Brain microvascular endothelial cell (primary cell): Measurements from ENCODE around the gene TIMP2.

Experiments
- DNase-seq: peaks from one replicate; pipeline ENCODE4 v3.0.0-alpha.2; 2020
- H3K27ac ChIP-seq: fragments of 250-450 bp; sonication (Bioruptor Pico); 2 replicates; pipeline ENCODE4 v1.5.1; 2020; ENCODE audit warnings: mild to moderate bottlenecking, moderate library complexity
- H3K27me3 ChIP-seq: fragments of 250-450 bp; sonication (Bioruptor Pico); replicated peaks from 2 replicates; pipeline ENCODE4 v1.5.1; 2020; ENCODE audit warnings: mild to moderate bottlenecking
- H3K36me3 ChIP-seq: fragments of 250-450 bp; sonication (Bioruptor Pico); replicated peaks from 2 replicates; pipeline ENCODE4 v1.5.1; 2020; ENCODE audit warnings: mild to moderate bottlenecking
- H3K4me3 ChIP-seq: 2 replicates; pipeline ENCODE4 v1.5.1; 2011; ENCODE audit warnings: low read depth, mild to moderate bottlenecking, control low read depth, low read length, moderate library complexity
- CTCF ChIP-seq: IDR thresholded peaks from 2 replicates; pipeline ENCODE4 v1.5.1; 2011; ENCODE audit warnings: low read depth, mild to moderate bottlenecking, moderate library complexity, low read length, control low read depth, inconsistent platforms; ENCODE audit errors: missing control alignments
- in situ Hi-C: cut with HindIII; loops from 2 replicates; pipeline ENCODE4 v1.10.0; 2017; ENCODE audit warnings: low sequenced_read_pairs, low pct_ligation_motif_present

Gene TIMP2

DNA sequence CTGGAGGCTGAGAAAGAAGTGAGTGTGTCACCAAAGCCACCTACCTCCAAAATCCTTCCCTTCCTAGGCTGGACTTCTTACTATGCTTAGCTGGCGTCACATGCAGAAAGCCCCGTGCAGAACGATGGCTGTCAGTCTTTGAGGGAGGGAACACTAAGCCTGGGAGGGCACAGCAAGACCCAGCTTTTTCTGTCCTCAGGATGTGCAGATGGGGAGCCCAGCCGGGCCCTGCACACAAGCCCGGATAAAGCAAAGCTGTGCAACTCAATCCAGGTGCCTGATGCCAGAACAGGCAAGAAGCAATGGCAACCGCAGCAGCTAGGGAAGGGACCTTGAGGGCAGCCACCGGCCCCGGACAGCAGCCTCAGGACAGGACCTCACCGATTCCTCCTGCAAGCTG is 70.7 kb downstream of the TIMP2 start:
- Histone ChIP-seq H3K27me3 (no peaks in the 10 kb centered on the region), H3K36me3 (peaks cover 43% of the 10 kb centered on the region), H3K27ac (no peak overlapping the region), H3K4me3 (no peak overlapping the region)
- no peak for DNase-seq
- in situ Hi-C loops, result no loop called here
- TF ChIP-seq CTCF, result no peak

- TF ChIP-seq CTCF, result no peak
- in situ Hi-C loops, result no loop called here
- Histone ChIP-seq H3K27me3 (no peaks in the 10 kb centered on the region), H3K4me3 (no peak overlapping the region), H3K27ac (no peak overlapping the region), H3K36me3 (peaks cover 41% of the 10 kb centered on the region)
- DNase-seq, result no peak
Observed at GRCh38 chr17:78853926-78854394, 71.2 kb downstream of the TIMP2 start.

GRCh38 chr17:78852709-78853121 is 72.5 kb downstream of the TIMP2 start:
- H3K36me3 ChIP-seq, result peaks cover 39% of the 10 kb centered on the region
- no peaks in the 10 kb centered on the region for H3K27me3 ChIP-seq
- in situ Hi-C loops, result no loop called here
- no peak for DNase-seq
- no peak overlapping the region for H3K27ac ChIP-seq
- peak; percentile 33 for TF ChIP-seq CTCF
- H3K4me3 ChIP-seq, result no peak overlapping the region

GRCh38 chr17:78849026-78849425 is 76.2 kb downstream of the TIMP2 start:
- H3K27me3 ChIP-seq, result no peaks in the 10 kb centered on the region
- no peak overlapping the region for H3K27ac ChIP-seq
- no peak for DNase-seq
- no peak overlapping the region for H3K4me3 ChIP-seq
- in situ Hi-C loops, result no loop called here
- no peak for TF ChIP-seq CTCF
- H3K36me3 ChIP-seq, result peaks cover 14% of the 10 kb centered on the region

GRCh38 chr17:78847052-78847451 is 78.1 kb downstream of the TIMP2 start:
- Histone ChIP-seq H3K4me3 (no peak overlapping the region), H3K27ac (no peak overlapping the region), H3K36me3 (no peaks in the 10 kb centered on the region), H3K27me3 (no peaks in the 10 kb centered on the region)
- TF ChIP-seq CTCF, result no peak
- in situ Hi-C loops, result no loop called here
- DNase-seq, result no peak

DNA sequence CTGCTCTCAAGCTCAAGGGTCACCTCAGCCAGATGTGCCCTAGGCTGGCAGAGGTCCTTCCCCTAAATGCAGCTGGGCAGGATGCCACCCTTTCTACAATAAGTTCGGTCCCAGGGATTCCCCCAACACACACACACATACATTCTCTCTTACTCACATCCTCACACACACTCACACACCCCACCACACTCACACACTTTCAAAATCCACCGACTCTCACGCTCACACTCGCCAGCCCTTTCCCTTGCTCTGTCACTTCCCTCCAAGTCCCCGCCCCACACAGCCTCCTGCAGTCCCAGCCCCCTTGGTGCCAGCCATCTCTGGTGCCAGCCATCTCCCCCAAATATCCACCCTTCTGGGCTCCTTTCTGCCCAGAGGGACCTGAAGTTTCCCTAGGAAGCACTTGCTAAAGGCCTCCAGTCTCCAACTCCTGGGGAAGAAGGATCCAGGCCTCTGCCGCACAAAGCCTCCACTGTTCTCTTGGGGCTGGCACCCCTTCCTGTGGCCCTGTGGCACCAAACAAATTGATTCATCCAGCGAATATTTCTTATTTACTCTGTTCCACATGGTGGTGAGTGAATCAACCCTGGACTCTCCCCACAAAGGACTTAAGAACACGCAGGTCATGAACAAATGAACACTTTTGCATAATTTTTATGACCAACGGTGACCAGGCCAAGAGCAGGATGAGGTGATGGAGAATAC is 80.7 kb downstream of the TIMP2 start:
- no peaks in the 10 kb centered on the region for H3K27me3 ChIP-seq
- in situ Hi-C loops, result no loop called here
- no peaks in the 10 kb centered on the region for H3K36me3 ChIP-seq
- no peak overlapping the region for H3K27ac ChIP-seq
- no peak for TF ChIP-seq CTCF
- peak; percentile 33 for DNase-seq
- no peak overlapping the region for H3K4me3 ChIP-seq
